Measurements from ENCODE around the gene GJA5. TPM values are rescaled to one million over a fixed set of nuclear protein-coding genes. Genes with fewer than 3 reads are reported as not detected.

Gene GJA5
- total and polyA plus RNA-seq, 3 experiments from 2014 or later: not detected

Other genes with a start within 250 kb of the GJA5 start
- gene BCL9, start 219.1 kb downstream of the GJA5 start, total RNA-seq: 10 to 100 TPM; 19.2 to 23.9 TPM
- 4.4 TPM for gene BCL9, start 219.1 kb downstream of the GJA5 start, polyA plus RNA-seq
- gene ACP6, start 90.1 kb downstream of the GJA5 start, total RNA-seq: 1 to 10 TPM; 5.2 to 7.5 TPM
- gene ACP6, start 90.1 kb downstream of the GJA5 start, polyA plus RNA-seq: 14.7 TPM
- not detected for gene GJA8, start 142.2 kb upstream of the GJA5 start, total RNA-seq
- gene GJA8, start 142.2 kb upstream of the GJA5 start, polyA plus RNA-seq: not detected
- gene GPR89B, start 167.8 kb upstream of the GJA5 start, total RNA-seq: 10 to 100 TPM; 16.3 to 17.7 TPM
- 17.8 TPM for gene GPR89B, start 167.8 kb upstream of the GJA5 start, polyA plus RNA-seq